Muscle of back (tissue), 11 donors: ENCODE data around the gene YPEL3. TPM values are rescaled to one million over a fixed set of nuclear protein-coding genes. Genes with fewer than 3 reads are reported as not detected.

Experiments used
- DNase-seq, 3 donors: peaks; one replicate each; pipeline versions ENCODE4 v3.0.0 to v3.0.0-alpha.2; 2013
- polyA plus RNA-seq, 10 donors: library from polyadenylated mRNA; unstranded; fragments of 120-200 nt; gene quantifications; one replicate each; pipeline ENCODE4 v1.2.1, GENCODE V29; 2013; ENCODE audit not compliant: insufficient read length in 10 of 10

The YPEL3 gene
- polyA plus RNA-seq, 10 donors = 22.6 to 34.3 (median 27.0) TPM

GRCh38 chr16:30092373-30093010 is 3.5 kb downstream of the YPEL3 start:
- DNase-seq = peak in 2 of 3 donors; percentile 55 to 76

GRCh38 chr16:30091474-30092372 is 4.3 kb downstream of the YPEL3 start, which contains the start of gene TBX6:
TBX6 (minus strand) TSS chr16:30091924; CDS start chr16:30091193, 731 bp downstream.
- DNase-seq = peak; percentile 89 to 97 (median 94)

GRCh38 chr16:30090610-30091331 is 5.2 kb downstream of the YPEL3 start:
- DNase-seq = no peak

GRCh38 chr16:30088832-30089624 is 7.0 kb downstream of the YPEL3 start:
- no peak for DNase-seq

- DNase-seq = no peak
These were observed 7.7 kb downstream of the YPEL3 start for GRCh38 chr16:30088237-30088831.

GRCh38 chr16:30087181-30087898 is 8.7 kb downstream of the YPEL3 start:
- no peak for DNase-seq

GRCh38 chr16:30086291-30087140 is 9.5 kb downstream of the YPEL3 start:
- DNase-seq = no peak

GRCh38 chr16:30085820-30086219 is 10.2 kb downstream of the YPEL3 start:
- no peak for DNase-seq

GRCh38 chr16:30085247-30085646 is 10.8 kb downstream of the YPEL3 start:
- DNase-seq = no peak

- no peak for DNase-seq
These were observed 11.2 kb downstream of the YPEL3 start for GRCh38 chr16:30084816-30085159.

GRCh38 chr16:30084096-30084815 is 11.8 kb downstream of the YPEL3 start:
- no peak for DNase-seq

GRCh38 chr16:30083216-30084055 is 12.6 kb downstream of the YPEL3 start:
- DNase-seq = no peak

- DNase-seq = no peak
These were observed 13.4 kb downstream of the YPEL3 start for GRCh38 chr16:30082545-30083090.

- DNase-seq = no peak
These were observed 16.5 kb downstream of the YPEL3 start for GRCh38 chr16:30079480-30079879.

- DNase-seq = no peak
These were observed 17.3 kb downstream of the YPEL3 start for GRCh38 chr16:30078744-30079143.

- DNase-seq = no peak
These were observed 18.4 kb downstream of the YPEL3 start for GRCh38 chr16:30077656-30078055.

- no peak for DNase-seq
These were observed 19.7 kb downstream of the YPEL3 start for GRCh38 chr16:30076276-30076791.
